OCI-LY1 (cell line): ENCODE measurements around the gene NUP42.

Source experiments
- CTCF ChIP-seq: fragments of 200-600 bp; sonication (generic), shearing (Covaris generic); IDR thresholded peaks from 2 replicates; pipeline ENCODE4 v1.5.1; 2017; ENCODE audit warnings: mild to moderate bottlenecking, antibody characterized with exemption, low read length, moderate library complexity, mixed read lengths
- EZH2 ChIP-seq: fragments of 200-600 bp; sonication (generic), shearing (Covaris generic); IDR thresholded peaks from 2 replicates; pipeline ENCODE4 v1.8.0; 2017; ENCODE audit warnings: borderline replicate concordance, mixed run types, mild to moderate bottlenecking, antibody characterized with exemption, low read length, moderate library complexity, mixed read lengths

GRCh38 chr7:23167691-23168090 is 14.2 kb upstream of the NUP42 start:
- TF ChIP-seq CTCF (no peak), EZH2 (no peak)
